T-helper 2 cell (primary cell): Measurements from ENCODE around the gene MYL12A.
"Not testable (repeated sequence)": the region's sequence is repeated elsewhere in the genome, so short reads cannot be mapped to it uniquely, and the experiment has no call there.

Source experiments
- DNase-seq, 5 experiments: peaks; one replicate each; pipeline versions ENCODE4 v3.0.0 to v3.0.0-alpha.2; 2012 to 2022

The MYL12A gene

GRCh38 chr18:3256693-3257626 is 9.4 kb downstream of the MYL12A start:
- no peak for DNase-seq

GRCh38 chr18:3257627-3258120 is 10.1 kb downstream of the MYL12A start:
- DNase-seq = no peak

- no peak for DNase-seq
Observed at GRCh38 chr18:3260995-3261372, 13.4 kb downstream of the MYL12A start.

GRCh38 chr18:3261373-3262233 is 14.0 kb downstream of the MYL12A start, which contains the start of gene MYL12B:
TSS of gene MYL12B (plus strand) at chr18:3262133. CDS start at chr18:3272899, 10,766 bp downstream.
- DNase-seq = peak; percentile 59 to 92 (median 70)

- DNase-seq = peak in 3 of 5 experiments; percentile 24 to 56 (median 39)
Observed at GRCh38 chr18:3262234-3263131, 14.9 kb downstream of the MYL12A start.

GRCh38 chr18:3263132-3263700 is 15.6 kb downstream of the MYL12A start:
- peak in 1 of 5 experiments; percentile 15 for DNase-seq

- DNase-seq = peak in 1 of 5 experiments; percentile 35
Observed at GRCh38 chr18:3264362-3264761, 16.8 kb downstream of the MYL12A start.

GRCh38 chr18:3265564-3266033 is 18.0 kb downstream of the MYL12A start:
- DNase-seq = no peak

GRCh38 chr18:3266062-3266608 is 18.5 kb downstream of the MYL12A start:
- no peak for DNase-seq

- DNase-seq = no peak
Observed at GRCh38 chr18:3268306-3268705, 20.7 kb downstream of the MYL12A start.

- DNase-seq = no peak
Observed at GRCh38 chr18:3269241-3269913, 21.8 kb downstream of the MYL12A start.

- no peak for DNase-seq
Observed at GRCh38 chr18:3269914-3270299, 22.3 kb downstream of the MYL12A start.

GRCh38 chr18:3273042-3273441 is 25.4 kb downstream of the MYL12A start:
- DNase-seq = no peak

GRCh38 chr18:3277643-3278213 is 30.1 kb downstream of the MYL12A start:
- DNase-seq = not testable (repeated sequence)

- no peak for DNase-seq
Observed at GRCh38 chr18:3279201-3280185, 31.9 kb downstream of the MYL12A start.

GRCh38 chr18:3281456-3282400 is 34.1 kb downstream of the MYL12A start:
- DNase-seq = peak in 2 of 5 experiments; percentile 49 to 77

GRCh38 chr18:3283253-3283863 is 35.8 kb downstream of the MYL12A start:
- no peak for DNase-seq
